Ovary (tissue), 3 donors: Measurements from ENCODE around the gene KMT2B.

Experiments
- POLR2A ChIP-seq: fragments of 450-650 bp; IDR thresholded peaks from one replicate; pipeline ENCODE4 v1.6.1; 2017; ENCODE audit warnings: antibody characterized with exemption, mild to moderate bottlenecking, moderate library complexity
- TF ChIP-seq, protein P1 (sequence below), 3 donors: fragments of 450-650 bp in 2 of 3; fragments of 200-600 bp in 1 of 3; IDR thresholded peaks; one replicate each; pipeline versions ENCODE4 v1.5.1 to v1.8.0; 2016 to 2022; ENCODE audit warnings: antibody characterized with exemption in 3 of 3, mild to moderate bottlenecking in 1 of 3
- donor health status: DM: no; HTN: no; CAD: no.

DNA sequence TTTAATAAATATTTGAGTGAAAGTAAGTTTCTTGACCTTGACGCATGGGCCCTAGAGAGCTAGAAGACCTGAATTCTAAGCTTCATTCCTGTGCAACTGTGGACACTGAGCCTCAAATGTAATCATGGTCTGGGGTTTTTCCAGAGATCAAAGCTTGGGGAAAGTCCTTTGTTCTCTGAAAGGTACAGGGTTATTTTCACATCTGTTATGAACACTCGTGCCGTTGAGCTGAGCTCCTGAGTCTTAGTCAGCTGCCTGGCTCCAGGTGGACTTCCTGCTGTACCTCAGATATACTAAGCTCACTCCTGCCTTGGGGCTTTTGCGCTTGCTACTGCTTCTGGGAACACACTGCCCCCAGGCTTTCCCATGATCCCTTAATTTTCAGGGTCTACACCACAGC is 21.0 kb upstream of the KMT2B start:
- TF ChIP-seq, protein P1, sequence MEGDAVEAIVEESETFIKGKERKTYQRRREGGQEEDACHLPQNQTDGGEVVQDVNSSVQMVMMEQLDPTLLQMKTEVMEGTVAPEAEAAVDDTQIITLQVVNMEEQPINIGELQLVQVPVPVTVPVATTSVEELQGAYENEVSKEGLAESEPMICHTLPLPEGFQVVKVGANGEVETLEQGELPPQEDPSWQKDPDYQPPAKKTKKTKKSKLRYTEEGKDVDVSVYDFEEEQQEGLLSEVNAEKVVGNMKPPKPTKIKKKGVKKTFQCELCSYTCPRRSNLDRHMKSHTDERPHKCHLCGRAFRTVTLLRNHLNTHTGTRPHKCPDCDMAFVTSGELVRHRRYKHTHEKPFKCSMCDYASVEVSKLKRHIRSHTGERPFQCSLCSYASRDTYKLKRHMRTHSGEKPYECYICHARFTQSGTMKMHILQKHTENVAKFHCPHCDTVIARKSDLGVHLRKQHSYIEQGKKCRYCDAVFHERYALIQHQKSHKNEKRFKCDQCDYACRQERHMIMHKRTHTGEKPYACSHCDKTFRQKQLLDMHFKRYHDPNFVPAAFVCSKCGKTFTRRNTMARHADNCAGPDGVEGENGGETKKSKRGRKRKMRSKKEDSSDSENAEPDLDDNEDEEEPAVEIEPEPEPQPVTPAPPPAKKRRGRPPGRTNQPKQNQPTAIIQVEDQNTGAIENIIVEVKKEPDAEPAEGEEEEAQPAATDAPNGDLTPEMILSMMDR (IDR thresholded peaks at IDR 0.05) = no peak
- TF ChIP-seq POLR2A = no peak
